NCI-H460 (cell line): Measurements from ENCODE around the gene ZEB2. TPM values are rescaled to one million over a fixed set of nuclear protein-coding genes. Genes with fewer than 3 reads are reported as not detected.

ENCODE experiments used
- DNase-seq: peaks from one replicate; pipeline ENCODE4 v3.0.0-alpha.2; 2016; ENCODE audit warnings: low read depth; ENCODE audit errors: extremely low read depth
- total RNA-seq: library from RNA; depleted of rRNA; stranded (reverse); fragments of >200 nt; shearing (Covaris generic); gene quantifications from 2 replicates; pipeline ENCODE4 v1.2.3, GENCODE V29; 2014

The ZEB2 gene
- total RNA-seq, 1 experiment from 2014 or later = 50.0 TPM

GRCh38 chr2:144530596-144530995, 10.7 kb upstream of the ZEB2 start:
- no peak for DNase-seq

GRCh38 chr2:144529841-144530240, 9.9 kb upstream of the ZEB2 start:
- no peak for DNase-seq

GRCh38 chr2:144528108-144528507, 8.2 kb upstream of the ZEB2 start:
- no peak for DNase-seq

GRCh38 chr2:144526831-144527230, 6.9 kb upstream of the ZEB2 start:
- no peak for DNase-seq

GRCh38 chr2:144524118-144525009, 4.4 kb upstream of the ZEB2 start:
- DNase-seq = no peak

- no peak for DNase-seq
Observed at GRCh38 chr2:144523596-144524117, 3.7 kb upstream of the ZEB2 start.

- no peak for DNase-seq
Observed at GRCh38 chr2:144522897-144523595, 3.1 kb upstream of the ZEB2 start.

- DNase-seq = no peak
Observed at GRCh38 chr2:144522176-144522896, 2.4 kb upstream of the ZEB2 start.

GRCh38 chr2:144521686-144522085, 1.8 kb upstream of the ZEB2 start:
- DNase-seq = no peak

GRCh38 chr2:144520756-144521487, 1.0 kb upstream of the ZEB2 start:
- DNase-seq = peak; percentile 38

GRCh38 chr2:144519597-144519933, 354 bp downstream of the ZEB2 start:
- no peak for DNase-seq

GRCh38 chr2:144518748-144519596, 947 bp downstream of the ZEB2 start:
- DNase-seq = no peak

- no peak for DNase-seq
Observed at GRCh38 chr2:144517866-144518747, 1.8 kb downstream of the ZEB2 start.

GRCh38 chr2:144516981-144517865, 2.7 kb downstream of the ZEB2 start:
- DNase-seq = peak; percentile 80

- DNase-seq = no peak
Observed at GRCh38 chr2:144516411-144516980, 3.4 kb downstream of the ZEB2 start.

- DNase-seq = no peak
Observed at GRCh38 chr2:144515696-144516410, 4.1 kb downstream of the ZEB2 start.
